ENCODE data around the gene TMEM54.

The TMEM54 gene

GRCh38 chr1:32896451-32896850 is 4.7 kb downstream of the TMEM54 start:
- in situ Hi-C loops (cut with HindIII; ENCODE audit: low pct_ligation_motif_present, low sequenced_read_pairs), result no loop called here
- no peak overlapping the region for H3K4me3 ChIP-seq (ENCODE audit: low read depth, low read length)
- H3K27ac ChIP-seq, result no peak overlapping the region
- no peak for DNase-seq
- no peaks in the 10 kb centered on the region for H3K36me3 ChIP-seq (replicated peaks)
- peaks cover 13% of the 10 kb centered on the region for H3K27me3 ChIP-seq (replicated peaks)
- TF ChIP-seq CTCF (IDR thresholded peaks at IDR 0.05; ENCODE audit: low read depth, low read length, missing control alignments), result no peak

GRCh38 chr1:32895325-32896215 is 5.6 kb downstream of the TMEM54 start:
- Histone ChIP-seq H3K27me3 (replicated peaks) (peaks cover 19% of the 10 kb centered on the region), H3K27ac (no peak overlapping the region), H3K36me3 (replicated peaks) (no peaks in the 10 kb centered on the region), H3K4me3 (ENCODE audit: low read depth, low read length) (no peak overlapping the region)
- no peak for DNase-seq
- in situ Hi-C loops (cut with HindIII; ENCODE audit: low pct_ligation_motif_present, low sequenced_read_pairs), result no loop called here
- no peak for TF ChIP-seq CTCF (IDR thresholded peaks at IDR 0.05; ENCODE audit: low read depth, low read length, missing control alignments)

GRCh38 chr1:32894681-32895080 is 6.5 kb downstream of the TMEM54 start:
- in situ Hi-C loops (cut with HindIII; ENCODE audit: low pct_ligation_motif_present, low sequenced_read_pairs), result no loop called here
- peaks cover 22% of the 10 kb centered on the region for H3K27me3 ChIP-seq (replicated peaks)
- H3K4me3 ChIP-seq (ENCODE audit: low read depth, low read length), result no peak overlapping the region
- no peak for TF ChIP-seq CTCF (IDR thresholded peaks at IDR 0.05; ENCODE audit: low read depth, low read length, missing control alignments)
- H3K36me3 ChIP-seq (replicated peaks), result no peaks in the 10 kb centered on the region
- no peak for DNase-seq
- no peak overlapping the region for H3K27ac ChIP-seq

GRCh38 chr1:32894019-32894600 is 7.1 kb downstream of the TMEM54 start:
- Histone ChIP-seq H3K4me3 (ENCODE audit: low read depth, low read length) (no peak overlapping the region), H3K36me3 (replicated peaks) (no peaks in the 10 kb centered on the region), H3K27ac (no peak overlapping the region), H3K27me3 (replicated peaks) (peaks cover 22% of the 10 kb centered on the region)
- no peak for TF ChIP-seq CTCF (IDR thresholded peaks at IDR 0.05; ENCODE audit: low read depth, low read length, missing control alignments)
- no peak for DNase-seq
- in situ Hi-C loops (cut with HindIII; ENCODE audit: low pct_ligation_motif_present, low sequenced_read_pairs), result no loop called here

GRCh38 chr1:32893198-32894018 is 7.8 kb downstream of the TMEM54 start:
- Histone ChIP-seq H3K27me3 (replicated peaks) (peaks cover 22% of the 10 kb centered on the region), H3K27ac (no peak overlapping the region), H3K36me3 (replicated peaks) (no peaks in the 10 kb centered on the region), H3K4me3 (ENCODE audit: low read depth, low read length) (peak overlapping the region; percentile 47)
- DNase-seq, result no peak
- in situ Hi-C loops (cut with HindIII; ENCODE audit: low pct_ligation_motif_present, low sequenced_read_pairs), result no loop called here
- TF ChIP-seq CTCF (IDR thresholded peaks at IDR 0.05; ENCODE audit: low read depth, low read length, missing control alignments), result peak; percentile 29
